ENCODE results near the gene SHROOM2.

DNA sequence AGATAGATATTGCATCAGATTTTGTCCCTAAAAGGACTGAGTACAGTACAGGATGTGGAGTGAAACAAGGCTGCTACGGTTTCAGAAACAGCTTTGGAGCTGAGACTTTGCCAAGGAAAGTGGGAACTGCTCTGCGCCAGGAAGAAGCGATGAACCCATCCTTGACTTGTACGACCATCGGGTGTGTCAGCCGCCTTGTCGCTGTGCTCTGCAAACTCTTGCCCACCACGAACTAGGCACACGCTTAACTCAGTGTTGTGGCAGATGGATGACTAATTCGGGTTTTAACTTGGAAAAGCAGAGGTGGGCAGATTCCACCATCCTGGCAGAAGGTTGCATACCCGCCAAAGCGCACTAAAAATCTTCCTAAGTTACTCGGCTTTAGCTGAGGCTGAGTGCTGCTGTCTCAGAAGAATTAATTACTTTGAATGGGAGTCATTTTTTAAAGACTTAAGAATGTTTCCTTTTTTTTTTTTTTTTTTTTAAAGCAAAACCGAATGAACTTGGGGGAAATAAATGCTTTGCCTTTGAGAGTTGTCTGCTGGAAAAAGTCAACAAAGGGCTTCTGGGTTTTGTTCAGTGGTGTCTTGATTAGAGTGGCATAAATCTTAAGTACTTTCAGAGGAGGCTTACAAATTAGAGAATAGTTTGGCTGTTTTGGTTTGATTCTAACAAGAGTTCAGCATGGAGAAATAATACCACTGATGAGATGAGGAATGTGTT is 69.5 kb downstream of the SHROOM2 start:
- TF ChIP-seq CTCF (IDR thresholded peaks at IDR 0.05) = no peak
- TF ChIP-seq POLR2A (IDR thresholded peaks at IDR 0.05) = no peak
- TF ChIP-seq POLR2AphosphoS5 (IDR thresholded peaks at IDR 0.05) = no peak

Data from gastroesophageal sphincter (tissue), 3 donors.